Stimulated activated CD4-positive, alpha-beta T cell treated with anti-CD3 and anti-CD28 coated beads, Interleukin-4, amount 100 ng/mL, for 4 hours (primary cell): ENCODE measurements around the gene PLEKHA3.

Experiments used
- DNase-seq, 2 experiments: peaks; one replicate each; pipeline ENCODE4 v3.0.0-alpha.2; 2020

Gene PLEKHA3

GRCh38 chr2:178526256-178526655 lies 46.0 kb downstream of the PLEKHA3 start:
- no peak for DNase-seq

GRCh38 chr2:178527592-178527991 lies 47.3 kb downstream of the PLEKHA3 start:
- no peak for DNase-seq

- no peak for DNase-seq
Observed at GRCh38 chr2:178528647-178529046, 48.4 kb downstream of the PLEKHA3 start.

- no peak for DNase-seq
Observed at GRCh38 chr2:178529194-178529593, 48.9 kb downstream of the PLEKHA3 start.

- no peak for DNase-seq
Observed at GRCh38 chr2:178530131-178530530, 49.9 kb downstream of the PLEKHA3 start.

GRCh38 chr2:178530625-178531142 lies 50.4 kb downstream of the PLEKHA3 start:
- no peak for DNase-seq

GRCh38 chr2:178531168-178531567 lies 50.9 kb downstream of the PLEKHA3 start:
- DNase-seq, result no peak

GRCh38 chr2:178536037-178536436 lies 55.8 kb downstream of the PLEKHA3 start:
- no peak for DNase-seq

- DNase-seq, result no peak
Observed at GRCh38 chr2:178542161-178542560, 61.9 kb downstream of the PLEKHA3 start.

- DNase-seq, result no peak
Observed at GRCh38 chr2:178542569-178542968, 62.3 kb downstream of the PLEKHA3 start.

GRCh38 chr2:178550352-178550751 lies 70.1 kb downstream of the PLEKHA3 start:
- DNase-seq, result no peak

- no peak for DNase-seq
Observed at GRCh38 chr2:178553047-178553446, 72.8 kb downstream of the PLEKHA3 start.
